ENCODE data around the gene STMN3. TPM values are rescaled to one million over a fixed set of nuclear protein-coding genes. Genes with fewer than 3 reads are reported as not detected.
"Not testable (repeated sequence)": the region's sequence is repeated elsewhere in the genome, so short reads cannot be mapped to it uniquely, and the experiment has no call there.

STMN3 gene
- polyA plus RNA-seq, 1 of the 3 experiments (the other 2 are of a cell fraction) = 111 TPM

DNA sequence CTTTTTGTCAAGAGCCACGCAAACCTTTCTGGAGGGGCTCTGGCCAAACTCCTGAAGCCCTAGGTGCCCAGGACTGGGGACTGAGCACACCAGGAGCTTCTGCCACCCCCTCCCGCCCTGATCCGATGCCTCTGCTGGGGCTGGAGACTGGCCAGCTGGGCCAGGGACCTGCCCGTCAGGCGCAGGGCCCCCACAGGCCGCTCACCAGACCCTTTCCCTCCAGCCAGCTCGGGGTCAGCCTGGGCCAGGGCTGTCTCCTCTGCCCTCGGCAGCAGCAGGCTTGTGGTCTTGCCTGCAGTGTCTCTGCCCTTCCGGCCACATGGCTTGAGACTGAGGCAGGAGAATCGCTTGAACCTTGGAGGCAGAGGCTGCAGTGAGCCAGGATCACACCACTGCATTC, 19.4 kb upstream of the STMN3 start:
- 98% methylated on average over 6 of the region's 10 CpGs for WGBS (ENCODE audit: low lambda C conversion rate)
- Histone ChIP-seq H3K27ac (ENCODE audit: low read depth in 2 of 2, low read length in 1 of 2) (no peak overlapping the region), H3K9ac (no peak overlapping the region), H3F3A (replicated peaks; ENCODE audit: insufficient read depth) (no peaks in the 10 kb centered on the region), H3K4me3 (ENCODE audit: low read depth in 2 of 2, low read length in 1 of 2) (no peak overlapping the region), H3K9me2 (no peaks in the 10 kb centered on the region), H3K4me1 (ENCODE audit: control insufficient read depth in 1 of 2, insufficient read depth in 2 of 2, low read depth in 1 of 2, low read length in 1 of 2) (no peaks in the 10 kb centered on the region), H4K20me1 (ENCODE audit: insufficient read depth) (no peaks in the 10 kb centered on the region), H3K36me3 (replicated peaks in 1 of 2; ENCODE audit: control insufficient read depth in 1 of 2, insufficient read depth in 2 of 2, low read length in 1 of 2) (peaks cover 0 to 16% of the 10 kb centered on the region in 2 experiments), H3K79me2 (ENCODE audit: insufficient read depth) (no peaks in the 10 kb centered on the region), H3K9me3 (no peaks in the 10 kb centered on the region), H3K27me3 (ENCODE audit: insufficient read depth) (no peaks in the 10 kb centered on the region), H3K4me2 (no peak overlapping the region), H2AFZ (ENCODE audit: low read depth) (no peak overlapping the region)
- TF ChIP-seq SIN3A (IDR thresholded peaks at IDR 0.05; ENCODE audit: borderline replicate concordance, low read depth, low read length) = no peak
- no peak for TF ChIP-seq TEAD4 (IDR thresholded peaks at IDR 0.05; ENCODE audit: borderline replicate concordance, insufficient read depth)
- TF ChIP-seq SMC3 (IDR thresholded peaks at IDR 0.05; ENCODE audit: low read depth, low read length) = no peak
- TF ChIP-seq, protein P1, sequence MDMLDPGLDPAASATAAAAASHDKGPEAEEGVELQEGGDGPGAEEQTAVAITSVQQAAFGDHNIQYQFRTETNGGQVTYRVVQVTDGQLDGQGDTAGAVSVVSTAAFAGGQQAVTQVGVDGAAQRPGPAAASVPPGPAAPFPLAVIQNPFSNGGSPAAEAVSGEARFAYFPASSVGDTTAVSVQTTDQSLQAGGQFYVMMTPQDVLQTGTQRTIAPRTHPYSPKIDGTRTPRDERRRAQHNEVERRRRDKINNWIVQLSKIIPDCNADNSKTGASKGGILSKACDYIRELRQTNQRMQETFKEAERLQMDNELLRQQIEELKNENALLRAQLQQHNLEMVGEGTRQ (IDR thresholded peaks at IDR 0.05; ENCODE audit: borderline replicate concordance, low read depth, low read length) = no peak
- TF ChIP-seq, protein P2, sequence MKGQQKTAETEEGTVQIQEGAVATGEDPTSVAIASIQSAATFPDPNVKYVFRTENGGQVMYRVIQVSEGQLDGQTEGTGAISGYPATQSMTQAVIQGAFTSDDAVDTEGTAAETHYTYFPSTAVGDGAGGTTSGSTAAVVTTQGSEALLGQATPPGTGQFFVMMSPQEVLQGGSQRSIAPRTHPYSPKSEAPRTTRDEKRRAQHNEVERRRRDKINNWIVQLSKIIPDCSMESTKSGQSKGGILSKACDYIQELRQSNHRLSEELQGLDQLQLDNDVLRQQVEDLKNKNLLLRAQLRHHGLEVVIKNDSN (IDR thresholded peaks at IDR 0.05; ENCODE audit: borderline replicate concordance, low read depth) = no peak
- TF ChIP-seq, protein P3, sequence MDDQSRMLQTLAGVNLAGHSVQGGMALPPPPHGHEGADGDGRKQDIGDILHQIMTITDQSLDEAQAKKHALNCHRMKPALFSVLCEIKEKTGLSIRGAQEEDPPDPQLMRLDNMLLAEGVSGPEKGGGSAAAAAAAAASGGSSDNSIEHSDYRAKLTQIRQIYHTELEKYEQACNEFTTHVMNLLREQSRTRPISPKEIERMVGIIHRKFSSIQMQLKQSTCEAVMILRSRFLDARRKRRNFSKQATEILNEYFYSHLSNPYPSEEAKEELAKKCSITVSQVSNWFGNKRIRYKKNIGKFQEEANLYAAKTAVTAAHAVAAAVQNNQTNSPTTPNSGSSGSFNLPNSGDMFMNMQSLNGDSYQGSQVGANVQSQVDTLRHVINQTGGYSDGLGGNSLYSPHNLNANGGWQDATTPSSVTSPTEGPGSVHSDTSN (IDR thresholded peaks at IDR 0.05) = no peak
- no peak for TF ChIP-seq YY1 (IDR thresholded peaks at IDR 0.05; ENCODE audit: low read depth)
- TF ChIP-seq, protein P4, sequence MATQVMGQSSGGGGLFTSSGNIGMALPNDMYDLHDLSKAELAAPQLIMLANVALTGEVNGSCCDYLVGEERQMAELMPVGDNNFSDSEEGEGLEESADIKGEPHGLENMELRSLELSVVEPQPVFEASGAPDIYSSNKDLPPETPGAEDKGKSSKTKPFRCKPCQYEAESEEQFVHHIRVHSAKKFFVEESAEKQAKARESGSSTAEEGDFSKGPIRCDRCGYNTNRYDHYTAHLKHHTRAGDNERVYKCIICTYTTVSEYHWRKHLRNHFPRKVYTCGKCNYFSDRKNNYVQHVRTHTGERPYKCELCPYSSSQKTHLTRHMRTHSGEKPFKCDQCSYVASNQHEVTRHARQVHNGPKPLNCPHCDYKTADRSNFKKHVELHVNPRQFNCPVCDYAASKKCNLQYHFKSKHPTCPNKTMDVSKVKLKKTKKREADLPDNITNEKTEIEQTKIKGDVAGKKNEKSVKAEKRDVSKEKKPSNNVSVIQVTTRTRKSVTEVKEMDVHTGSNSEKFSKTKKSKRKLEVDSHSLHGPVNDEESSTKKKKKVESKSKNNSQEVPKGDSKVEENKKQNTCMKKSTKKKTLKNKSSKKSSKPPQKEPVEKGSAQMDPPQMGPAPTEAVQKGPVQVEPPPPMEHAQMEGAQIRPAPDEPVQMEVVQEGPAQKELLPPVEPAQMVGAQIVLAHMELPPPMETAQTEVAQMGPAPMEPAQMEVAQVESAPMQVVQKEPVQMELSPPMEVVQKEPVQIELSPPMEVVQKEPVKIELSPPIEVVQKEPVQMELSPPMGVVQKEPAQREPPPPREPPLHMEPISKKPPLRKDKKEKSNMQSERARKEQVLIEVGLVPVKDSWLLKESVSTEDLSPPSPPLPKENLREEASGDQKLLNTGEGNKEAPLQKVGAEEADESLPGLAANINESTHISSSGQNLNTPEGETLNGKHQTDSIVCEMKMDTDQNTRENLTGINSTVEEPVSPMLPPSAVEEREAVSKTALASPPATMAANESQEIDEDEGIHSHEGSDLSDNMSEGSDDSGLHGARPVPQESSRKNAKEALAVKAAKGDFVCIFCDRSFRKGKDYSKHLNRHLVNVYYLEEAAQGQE (IDR thresholded peaks at IDR 0.05; ENCODE audit: low read depth, low read length) = no peak
- TF ChIP-seq RAD21 (IDR thresholded peaks at IDR 0.05; ENCODE audit: low read length) = no peak
- no peak for TF ChIP-seq NFIC (IDR thresholded peaks at IDR 0.05; ENCODE audit: borderline replicate concordance)
- TF ChIP-seq POLR2AphosphoS5 (IDR thresholded peaks at IDR 0.05; ENCODE audit: low read depth, low read length) = no peak
- no peak for TF ChIP-seq EZH2phosphoT487 (IDR thresholded peaks at IDR 0.05; ENCODE audit: borderline replicate concordance, low read depth)
- TF ChIP-seq RCOR1 (IDR thresholded peaks at IDR 0.05; ENCODE audit: low read length) = no peak
- TF ChIP-seq EP300 (IDR thresholded peaks at IDR 0.05; ENCODE audit: borderline replicate concordance in 1 of 2, low read depth in 1 of 2, low read length in 1 of 2) = no peak
- TF ChIP-seq FOSL2 (IDR thresholded peaks at IDR 0.05; ENCODE audit: borderline replicate concordance, low read depth) = no peak
- TF ChIP-seq RFX5 (IDR thresholded peaks at IDR 0.05; ENCODE audit: low read length) = no peak
- no peak for TF ChIP-seq MEF2A (IDR thresholded peaks at IDR 0.05; ENCODE audit: borderline replicate concordance, low read depth)
- no peak for TF ChIP-seq JUND (IDR thresholded peaks at IDR 0.05)
- CTCF ChIA-PET = interaction anchor here (0.6 kb wide), 1 partner anchor 672 kb away, joined by 3 read pairs; no protein-coding TSS in a partner anchor
- no peak for DNase-seq
- POLR2A ChIA-PET = no interaction called here

DNA sequence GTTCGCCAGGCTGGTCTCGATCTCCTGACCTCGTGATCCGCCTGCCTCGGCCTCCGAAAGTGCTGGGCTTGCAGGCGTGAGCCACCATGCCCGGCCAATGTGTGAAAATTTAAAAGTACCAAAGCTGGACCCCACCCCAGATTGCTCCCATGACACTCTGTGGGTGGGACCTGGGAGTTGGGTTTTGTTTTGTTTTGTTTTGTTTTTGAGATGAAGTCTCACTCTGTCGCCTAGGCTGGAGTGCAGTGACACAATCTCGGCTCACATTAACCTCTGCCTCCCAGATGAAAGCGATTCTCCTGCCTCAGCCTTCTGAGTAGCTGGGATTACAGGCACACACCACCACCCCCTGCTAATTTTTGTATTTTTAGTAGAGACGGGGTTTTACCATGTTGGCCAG, 18.5 kb upstream of the STMN3 start:
- POLR2A ChIA-PET = interaction anchor here (0.6 kb wide), 1 partner anchor 441 kb away, joined by 3 read pairs; no protein-coding TSS in a partner anchor

More for the DNA sequence above, 18.5 kb upstream of the STMN3 start:
- H3K4me1 ChIP-seq (ENCODE audit: control insufficient read depth in 1 of 2, insufficient read depth in 2 of 2, low read depth in 1 of 2, low read length in 1 of 2); H3K9me3 ChIP-seq; H3K9ac ChIP-seq; H2AFZ ChIP-seq (ENCODE audit: low read depth); H3K9me2 ChIP-seq; H3K4me3 ChIP-seq (ENCODE audit: low read depth in 2 of 2, low read length in 1 of 2); H3K27me3 ChIP-seq (ENCODE audit: insufficient read depth); CTCF ChIA-PET; H3K27ac ChIP-seq (ENCODE audit: low read depth in 2 of 2, low read length in 1 of 2); H3K79me2 ChIP-seq (ENCODE audit: insufficient read depth); H4K20me1 ChIP-seq (ENCODE audit: insufficient read depth); H3K4me2 ChIP-seq; H3F3A ChIP-seq (replicated peaks; ENCODE audit: insufficient read depth); DNase-seq: not testable (repeated sequence)
- WGBS (ENCODE audit: low lambda C conversion rate) = 97% methylated on average over 12 of the region's 12 CpGs
- H3K36me3 ChIP-seq (replicated peaks in 1 of 2; ENCODE audit: control insufficient read depth in 1 of 2, insufficient read depth in 2 of 2, low read length in 1 of 2) = peaks cover 0 to 24% of the 10 kb centered on the region in 2 experiments
